Bronchial smooth muscle cell (primary cell): Measurements from ENCODE around the gene TPM4. TPM values are rescaled to one million over a fixed set of nuclear protein-coding genes. Genes with fewer than 3 reads are reported as not detected.

ENCODE experiments used
- total RNA-seq: library from RNA; depleted of rRNA; stranded (reverse); fragments of >200 nt; gene quantifications from 2 replicates; pipeline ENCODE4 v1.2.1, GENCODE V29; 2014

The TPM4 gene
- total RNA-seq = 672 and 702 TPM in 2 replicates

DNA sequence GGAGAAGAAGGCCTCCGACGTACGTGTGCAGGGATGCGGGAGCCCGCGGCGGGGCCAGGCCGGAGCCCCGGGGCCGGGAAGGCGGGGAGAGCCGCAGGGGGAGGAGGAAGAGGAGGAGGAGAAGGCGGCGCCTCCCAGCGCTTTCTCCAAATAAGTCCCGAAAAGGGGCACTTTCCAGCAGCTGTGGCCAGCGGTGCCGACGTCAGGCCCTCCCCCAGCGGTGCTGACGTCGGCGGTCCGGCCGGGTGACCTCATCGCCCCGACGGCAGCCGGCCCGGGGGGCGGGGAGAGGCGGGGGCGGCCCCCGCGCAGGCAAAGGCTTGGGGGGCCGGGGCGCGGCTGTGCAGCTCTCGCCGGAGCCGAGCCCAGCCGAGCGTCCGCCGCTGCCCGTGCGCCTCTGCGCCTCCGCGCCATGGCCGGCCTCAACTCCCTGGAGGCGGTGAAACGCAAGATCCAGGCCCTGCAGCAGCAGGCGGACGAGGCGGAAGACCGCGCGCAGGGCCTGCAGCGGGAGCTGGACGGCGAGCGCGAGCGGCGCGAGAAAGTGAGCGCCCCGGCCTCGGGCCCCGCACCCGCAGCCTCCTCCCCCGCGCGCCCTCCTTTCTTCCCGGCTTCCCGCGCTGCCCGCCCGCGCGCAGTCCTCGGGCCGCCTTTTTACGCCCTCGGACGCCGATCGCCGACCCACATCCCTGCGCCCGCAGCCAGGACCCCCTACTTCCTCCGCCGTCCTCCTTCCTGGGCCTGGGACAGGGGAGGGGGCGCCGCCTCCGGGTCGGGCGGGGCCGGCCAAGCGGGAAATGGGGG lies at the start of gene TPM4:
Gene TPM4 (plus strand): TSS at position 342 of the 804 bp plus-strand sequence. CDS start 71 bp downstream, at position 413.

DNA sequence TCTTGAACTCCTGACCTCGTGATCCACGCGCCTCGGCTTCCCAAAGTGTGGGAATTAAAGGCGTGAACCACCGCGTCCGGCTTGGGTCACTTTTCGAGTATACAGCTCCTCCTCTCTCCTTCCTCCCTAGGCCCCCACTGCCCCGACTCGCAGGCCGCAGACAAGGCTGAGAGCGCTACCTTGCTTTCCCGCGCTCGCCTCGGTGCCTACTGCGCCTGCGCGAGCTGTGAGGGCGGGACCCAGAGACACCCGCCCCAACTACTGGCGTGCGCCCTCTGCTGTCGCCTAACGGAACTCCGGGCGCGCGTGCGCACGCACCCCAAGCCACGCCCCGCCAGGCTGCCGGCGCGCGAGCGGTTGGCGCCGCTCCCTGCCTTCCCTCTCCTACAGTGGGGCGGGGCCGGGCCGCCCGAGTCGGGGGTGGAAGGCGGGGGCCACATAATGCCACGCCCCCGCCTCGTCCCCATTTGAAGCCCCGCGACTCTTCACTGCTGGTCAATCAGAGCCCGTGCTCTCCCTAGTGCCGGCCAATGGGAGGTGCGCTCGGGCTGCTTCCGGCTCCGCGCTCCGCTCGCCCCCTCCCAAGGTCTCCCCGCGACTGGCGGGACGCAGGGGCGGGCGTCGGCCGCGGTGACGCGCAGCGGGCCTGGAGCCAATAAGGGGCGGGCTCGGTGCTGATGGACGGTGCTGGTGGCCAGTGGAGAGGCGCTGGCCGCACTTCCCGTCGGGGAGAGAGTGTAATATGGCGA lies 35.0 kb downstream of the TPM4 start, which contains the start of gene RAB8A:
Gene RAB8A (plus strand): TSS at position 730 of the 749 bp plus-strand sequence. CDS start 13 bp downstream, at position 743.

DNA sequence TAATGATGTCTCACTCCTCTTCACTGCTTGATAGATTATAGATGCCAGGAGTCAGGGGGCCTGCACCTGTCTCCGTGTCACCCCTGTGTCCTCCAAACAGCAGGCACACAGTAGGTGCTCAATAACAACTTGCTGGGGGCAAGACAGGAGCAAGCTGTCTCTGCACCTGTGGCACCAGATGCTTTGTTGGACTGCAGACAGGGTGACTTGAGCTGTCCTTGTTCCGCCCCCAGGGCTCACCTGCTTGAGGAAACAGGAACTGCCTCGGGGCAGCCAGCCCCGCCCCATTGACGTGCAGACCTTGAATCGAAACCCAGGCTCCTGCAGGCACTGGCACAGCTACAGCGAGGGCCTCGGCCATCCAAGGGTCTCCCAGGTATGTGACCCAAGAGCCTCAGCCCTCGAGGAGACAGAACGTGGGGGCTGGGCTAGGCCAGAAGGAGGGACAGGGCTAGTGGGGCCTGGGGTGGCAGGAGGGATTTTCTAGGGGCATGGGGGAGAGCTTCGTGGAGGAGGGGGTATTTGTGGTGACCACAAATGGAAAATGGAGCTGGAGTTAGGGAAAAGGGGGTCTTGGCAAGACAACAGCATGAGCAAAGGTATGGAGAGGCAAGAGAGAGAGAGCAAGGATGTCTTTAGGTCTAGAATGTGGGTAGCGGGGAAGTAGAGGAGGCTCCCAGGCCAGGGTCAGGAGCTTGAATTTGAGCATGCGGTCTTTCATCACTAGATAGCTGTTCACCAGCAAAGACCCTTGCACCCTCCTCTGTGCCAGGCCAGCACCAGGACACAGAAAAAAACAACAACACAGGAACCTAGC lies 67.3 kb downstream of the TPM4 start, which contains the start of gene HSH2D:
Gene HSH2D (plus strand): TSS at position 287 of the 817 bp plus-strand sequence. CDS start 5,066 bp downstream, outside the sequence.

Other genes with a start within 250 kb of the TPM4 start
- not detected in 2 replicates for gene CYP4F2, start 178.4 kb upstream of the TPM4 start, total RNA-seq
- gene CYP4F11, start 142.0 kb upstream of the TPM4 start, total RNA-seq = under 0.01 TPM in 1 of 2 replicates, not detected in the other
- gene OR10H4, start 127.5 kb upstream of the TPM4 start, total RNA-seq = not detected in 2 replicates
- gene RAB8A, start 35.4 kb downstream of the TPM4 start, total RNA-seq = 53.9 and 72.3 TPM in 2 replicates
- gene HSH2D, start 67.2 kb downstream of the TPM4 start, total RNA-seq = not detected in 2 replicates
- not detected in 2 replicates for gene CIB3, start 97.0 kb downstream of the TPM4 start, total RNA-seq
- gene FAM32A, start 108.9 kb downstream of the TPM4 start, total RNA-seq = 87.3 and 97.7 TPM in 2 replicates
- 49.0 and 66.0 TPM in 2 replicates for gene AP1M1, start 121.4 kb downstream of the TPM4 start, total RNA-seq
- 0.34 and 0.63 TPM in 2 replicates for gene KLF2, start 248.3 kb downstream of the TPM4 start, total RNA-seq